GM12874 (cell line): ENCODE results near the gene NATD1.

ENCODE experiments used
- TF ChIP-seq, protein P1 (sequence below): IDR thresholded peaks from 2 replicates; pipeline ENCODE4 v1.5.1; 2011; ENCODE audit warnings: low read depth, mild to moderate bottlenecking, control low read depth, low read length, moderate library complexity; ENCODE audit not compliant: insufficient read depth

NATD1 gene

GRCh38 chr17:21194703-21195102 lies 58.5 kb downstream of the NATD1 start:
- TF ChIP-seq, protein P1, sequence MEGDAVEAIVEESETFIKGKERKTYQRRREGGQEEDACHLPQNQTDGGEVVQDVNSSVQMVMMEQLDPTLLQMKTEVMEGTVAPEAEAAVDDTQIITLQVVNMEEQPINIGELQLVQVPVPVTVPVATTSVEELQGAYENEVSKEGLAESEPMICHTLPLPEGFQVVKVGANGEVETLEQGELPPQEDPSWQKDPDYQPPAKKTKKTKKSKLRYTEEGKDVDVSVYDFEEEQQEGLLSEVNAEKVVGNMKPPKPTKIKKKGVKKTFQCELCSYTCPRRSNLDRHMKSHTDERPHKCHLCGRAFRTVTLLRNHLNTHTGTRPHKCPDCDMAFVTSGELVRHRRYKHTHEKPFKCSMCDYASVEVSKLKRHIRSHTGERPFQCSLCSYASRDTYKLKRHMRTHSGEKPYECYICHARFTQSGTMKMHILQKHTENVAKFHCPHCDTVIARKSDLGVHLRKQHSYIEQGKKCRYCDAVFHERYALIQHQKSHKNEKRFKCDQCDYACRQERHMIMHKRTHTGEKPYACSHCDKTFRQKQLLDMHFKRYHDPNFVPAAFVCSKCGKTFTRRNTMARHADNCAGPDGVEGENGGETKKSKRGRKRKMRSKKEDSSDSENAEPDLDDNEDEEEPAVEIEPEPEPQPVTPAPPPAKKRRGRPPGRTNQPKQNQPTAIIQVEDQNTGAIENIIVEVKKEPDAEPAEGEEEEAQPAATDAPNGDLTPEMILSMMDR: no peak

DNA sequence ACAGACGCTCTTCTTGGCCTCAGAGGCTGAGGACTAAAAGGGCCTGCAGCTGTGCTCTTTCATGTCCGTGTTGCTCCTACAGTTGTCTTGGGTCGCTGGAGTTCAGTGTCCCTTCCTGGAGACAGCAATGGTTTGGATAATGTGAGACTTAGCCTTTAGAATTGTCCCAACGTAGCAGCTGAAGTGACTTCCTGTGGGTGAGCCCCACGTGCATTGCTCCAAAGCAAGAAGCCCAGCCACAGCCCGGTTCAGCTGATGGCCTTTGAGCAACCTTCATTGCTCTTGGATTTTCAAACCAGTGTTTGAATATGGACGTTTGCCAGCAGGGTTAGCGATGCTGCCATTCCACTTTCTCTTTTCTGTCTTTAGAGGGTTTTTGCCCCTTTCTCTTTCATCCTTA lies 59.0 kb downstream of the NATD1 start:
- TF ChIP-seq, protein P1: no peak

- TF ChIP-seq, protein P1: no peak
Observed at GRCh38 chr17:21193031-21193430, 60.2 kb downstream of the NATD1 start.

GRCh38 chr17:21191698-21192097 lies 61.5 kb downstream of the NATD1 start:
- TF ChIP-seq, protein P1: no peak

- TF ChIP-seq, protein P1: no peak
Observed at GRCh38 chr17:21190078-21190477, 63.1 kb downstream of the NATD1 start.

- TF ChIP-seq, protein P1: no peak
Observed at GRCh38 chr17:21189361-21189760, 63.8 kb downstream of the NATD1 start.
